Uterus (tissue), 2 donors: ENCODE measurements around the gene BAIAP2.

Source experiments
- CTCF ChIP-seq, 4 experiments: fragments of 200-600 bp in 2 of 4; fragments of 450-650 bp in 2 of 4; sonication (generic) in 2 of 4; IDR thresholded peaks; one replicate each; pipeline ENCODE4 v1.5.1; 2016 to 2019; ENCODE audit warnings: antibody characterized with exemption in 4 of 4, mild to moderate bottlenecking in 2 of 4, moderate library complexity in 1 of 4
- POLR2A ChIP-seq, 2 donors: fragments of 450-650 bp; IDR thresholded peaks; one replicate each; pipeline ENCODE4 v1.6.1; 2016; ENCODE audit warnings: antibody characterized with exemption in 2 of 2, mild to moderate bottlenecking in 1 of 2, moderate library complexity in 1 of 2

- TF ChIP-seq CTCF (IDR thresholded peaks at IDR 0.05): no peak
- no peak for TF ChIP-seq POLR2A (IDR thresholded peaks at IDR 0.05)
Measured at GRCh38 chr17:81140018-81140417, 105.1 kb downstream of the BAIAP2 start.
